Stimulated activated CD8-positive, alpha-beta memory T cell treated with anti-CD3 and anti-CD28 coated beads, Interleukin-7, amount 100 ng/mL, for 24 hours (primary cell): ENCODE measurements around the gene CRLF1.

ENCODE experiments used
- DNase-seq: peaks from one replicate; pipeline ENCODE4 v3.0.0-alpha.2; 2020; ENCODE audit warnings: low read depth

Gene CRLF1

GRCh38 chr19:18636183-18636968 lies 29.8 kb upstream of the CRLF1 start:
- peak; percentile 99 for DNase-seq

DNA sequence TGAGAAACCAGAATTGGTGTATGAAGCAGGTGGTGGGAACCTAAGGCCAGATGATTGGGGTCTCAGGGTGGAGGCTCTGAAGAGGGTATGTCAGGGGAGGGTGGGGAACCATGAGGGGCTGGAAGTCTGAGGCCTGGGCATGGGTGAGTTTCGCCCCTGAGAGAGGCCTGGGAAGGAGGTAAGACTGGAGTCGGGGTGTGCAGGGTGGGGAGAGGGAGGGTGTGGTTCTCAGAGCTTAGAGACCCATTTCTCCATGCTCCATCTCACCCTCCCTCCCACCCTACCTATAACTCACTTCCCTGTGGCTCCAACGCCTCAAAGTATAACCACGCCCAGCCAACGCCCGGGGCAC lies 29.2 kb upstream of the CRLF1 start:
- DNase-seq, result no peak

GRCh38 chr19:18634612-18635297 lies 28.2 kb upstream of the CRLF1 start:
- no peak for DNase-seq

DNA sequence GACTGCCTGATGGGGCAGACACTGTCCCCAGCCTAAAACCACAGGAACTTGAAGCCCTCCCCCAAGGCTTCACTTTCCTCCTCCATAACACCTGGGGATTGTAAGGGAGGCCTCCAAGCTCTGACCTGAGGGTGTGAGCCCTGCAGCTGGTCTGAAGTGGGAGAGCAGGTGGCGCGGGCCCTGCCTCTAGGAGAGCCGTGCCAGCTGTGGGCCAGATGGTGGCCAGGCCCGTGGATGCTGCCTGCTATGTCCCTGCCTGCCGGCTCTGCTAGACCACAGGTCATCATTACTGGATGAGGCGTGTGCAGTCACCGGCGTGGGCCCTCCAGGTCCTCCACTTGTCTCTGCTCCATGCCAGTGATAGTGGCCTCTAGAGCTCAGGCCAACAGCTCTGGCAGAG lies 26.7 kb upstream of the CRLF1 start:
- DNase-seq, result no peak

DNA sequence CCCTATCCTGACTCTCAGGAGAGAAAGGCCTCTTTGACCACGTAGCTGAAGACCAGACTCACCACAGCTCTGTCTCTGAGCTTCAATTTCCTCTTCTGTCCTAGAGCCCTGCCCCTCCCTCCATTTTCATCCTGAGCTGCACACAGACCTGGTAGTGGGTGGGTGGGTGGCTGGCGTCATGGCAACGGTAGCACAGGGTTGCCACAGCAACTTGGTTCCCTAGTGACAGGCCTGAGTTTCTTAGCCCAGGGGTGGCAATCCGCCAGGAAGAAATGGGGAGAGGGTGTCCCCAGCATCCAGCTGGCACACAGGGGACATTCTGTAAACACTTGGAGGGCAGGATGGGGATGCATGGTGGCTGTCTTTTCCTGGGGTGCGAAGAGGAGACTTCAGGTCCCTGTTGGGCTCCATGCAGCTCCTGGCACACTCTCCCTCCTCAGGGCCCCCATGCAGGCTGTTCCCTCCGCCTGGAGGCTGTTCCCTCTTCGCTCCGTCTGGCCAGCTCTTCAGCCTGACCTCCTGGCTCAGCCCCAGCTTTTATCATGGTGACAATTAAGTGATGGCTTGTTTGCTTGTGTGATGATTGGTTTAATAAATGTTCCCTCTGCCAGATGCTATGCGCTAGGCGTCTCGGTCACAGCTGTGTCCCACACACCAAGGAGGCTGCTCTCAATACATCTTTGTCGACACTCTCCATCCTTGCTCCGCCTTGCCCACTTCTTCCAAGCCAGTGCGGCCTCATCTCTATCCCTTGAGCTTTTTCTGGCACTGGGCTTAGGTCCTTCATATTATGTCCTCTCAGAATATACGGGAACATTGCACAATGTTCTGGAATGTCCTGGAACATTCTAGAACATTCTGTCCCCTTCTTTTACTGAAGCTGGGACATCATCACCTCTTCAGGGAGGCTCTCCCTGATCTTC lies 22.8 kb upstream of the CRLF1 start:
- no peak for DNase-seq

- DNase-seq, result no peak
These were observed 20.3 kb upstream of the CRLF1 start for GRCh38 chr19:18626906-18627305.

- DNase-seq, result no peak
These were observed 14.3 kb upstream of the CRLF1 start for GRCh38 chr19:18620902-18621301.

- no peak for DNase-seq
These were observed 13.7 kb upstream of the CRLF1 start for GRCh38 chr19:18620311-18620710.

- DNase-seq, result no peak
These were observed 11.6 kb upstream of the CRLF1 start for GRCh38 chr19:18618236-18618635.

DNA sequence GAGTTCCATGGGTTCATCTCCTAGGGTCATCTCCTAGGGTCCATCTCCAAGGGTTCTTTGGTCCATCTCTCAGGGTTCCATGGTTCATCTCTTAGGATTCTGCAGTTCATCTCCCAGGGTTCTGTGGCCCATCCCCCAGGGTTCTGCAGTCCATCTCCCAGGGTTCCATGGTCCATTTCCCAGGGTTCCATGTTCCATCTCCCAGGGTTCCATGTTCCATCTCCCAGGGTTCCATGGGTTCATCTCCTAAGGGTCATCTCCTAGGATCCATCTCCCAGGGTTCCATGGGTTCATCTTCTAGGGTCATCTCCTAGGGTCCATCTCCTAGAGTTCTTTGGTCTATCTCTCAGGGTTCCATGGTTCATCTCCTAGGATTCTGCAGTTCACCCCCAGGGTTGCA lies 11.0 kb upstream of the CRLF1 start:
- DNase-seq, result no peak

- DNase-seq, result no peak
These were observed 9.4 kb upstream of the CRLF1 start for GRCh38 chr19:18616023-18616422.

DNA sequence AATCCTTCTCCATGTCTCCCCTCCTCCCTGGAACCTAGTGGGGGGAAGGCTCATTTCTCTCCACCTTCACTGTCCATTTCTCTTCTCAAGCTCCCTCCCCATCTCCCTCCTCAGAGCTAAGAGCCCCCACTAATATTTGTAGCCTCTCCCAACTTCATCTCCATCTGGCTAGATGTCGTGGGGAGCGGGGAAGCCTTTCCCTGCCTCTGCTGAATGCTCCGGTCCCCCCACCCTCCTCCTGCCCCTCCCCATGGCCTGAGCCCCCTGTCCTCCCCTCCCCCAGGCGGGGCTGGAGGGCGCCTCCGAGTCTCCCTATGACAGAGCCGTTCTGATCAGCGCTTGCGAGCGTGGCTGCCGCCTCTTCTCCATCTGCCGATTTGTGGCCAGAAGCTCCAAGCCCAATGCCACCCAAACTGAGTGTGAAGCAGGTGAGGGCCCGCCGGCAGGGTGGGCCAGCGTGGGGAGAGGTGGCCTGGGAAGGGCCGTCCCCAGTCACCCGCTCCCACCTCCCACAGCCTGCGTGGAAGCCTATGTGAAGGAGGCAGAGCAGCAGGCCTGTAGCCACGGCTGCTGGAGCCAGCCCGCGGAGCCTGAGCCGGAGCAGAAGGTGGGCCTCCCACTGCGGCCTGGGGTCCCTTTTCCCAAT lies 7.1 kb upstream of the CRLF1 start:
- DNase-seq, result no peak

- DNase-seq, result no peak
These were observed 6.4 kb upstream of the CRLF1 start, which contains the start of gene TMEM59L for GRCh38 chr19:18612772-18613588. TSS of gene TMEM59L (plus strand) at chr19:18612870. CDS start at chr19:18612959, 89 bp downstream.

DNA sequence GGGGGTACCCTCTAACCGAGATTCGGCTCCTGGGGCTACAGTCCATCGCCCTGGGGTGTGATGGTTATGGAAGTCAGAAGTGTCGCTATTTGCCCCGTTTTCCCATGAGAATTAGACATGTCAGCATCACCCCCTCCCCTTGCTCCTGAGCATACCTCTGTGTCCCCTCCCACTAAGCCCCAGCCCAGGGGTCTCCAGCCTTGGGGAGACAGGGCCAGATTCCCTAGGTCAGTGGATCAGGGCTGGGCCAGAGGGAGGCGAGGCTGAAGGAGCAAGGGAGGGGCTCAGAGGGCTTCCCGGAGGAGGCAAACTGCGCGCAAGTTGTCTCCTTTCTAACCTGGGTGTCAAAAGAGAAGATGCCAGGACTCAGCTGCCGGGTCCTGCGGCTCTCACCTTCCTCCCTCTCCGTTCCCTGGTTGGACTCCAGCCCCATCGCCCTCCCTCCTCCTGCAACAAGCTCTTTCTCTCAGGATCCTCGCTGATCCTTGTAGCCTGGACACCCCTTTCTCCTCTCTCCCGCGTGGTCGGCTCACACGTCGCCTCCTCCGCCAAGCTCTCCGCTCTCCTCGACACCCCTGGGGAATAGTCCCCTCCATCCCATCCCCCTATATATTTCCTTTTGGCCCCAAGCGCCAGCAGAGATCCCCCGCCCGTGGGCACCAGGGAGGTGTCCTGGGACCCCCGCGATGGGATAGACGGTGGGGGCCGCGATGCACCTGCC lies 5.6 kb upstream of the CRLF1 start:
- DNase-seq, result no peak

- no peak for DNase-seq
These were observed 4.9 kb upstream of the CRLF1 start for GRCh38 chr19:18611327-18612050.

DNA sequence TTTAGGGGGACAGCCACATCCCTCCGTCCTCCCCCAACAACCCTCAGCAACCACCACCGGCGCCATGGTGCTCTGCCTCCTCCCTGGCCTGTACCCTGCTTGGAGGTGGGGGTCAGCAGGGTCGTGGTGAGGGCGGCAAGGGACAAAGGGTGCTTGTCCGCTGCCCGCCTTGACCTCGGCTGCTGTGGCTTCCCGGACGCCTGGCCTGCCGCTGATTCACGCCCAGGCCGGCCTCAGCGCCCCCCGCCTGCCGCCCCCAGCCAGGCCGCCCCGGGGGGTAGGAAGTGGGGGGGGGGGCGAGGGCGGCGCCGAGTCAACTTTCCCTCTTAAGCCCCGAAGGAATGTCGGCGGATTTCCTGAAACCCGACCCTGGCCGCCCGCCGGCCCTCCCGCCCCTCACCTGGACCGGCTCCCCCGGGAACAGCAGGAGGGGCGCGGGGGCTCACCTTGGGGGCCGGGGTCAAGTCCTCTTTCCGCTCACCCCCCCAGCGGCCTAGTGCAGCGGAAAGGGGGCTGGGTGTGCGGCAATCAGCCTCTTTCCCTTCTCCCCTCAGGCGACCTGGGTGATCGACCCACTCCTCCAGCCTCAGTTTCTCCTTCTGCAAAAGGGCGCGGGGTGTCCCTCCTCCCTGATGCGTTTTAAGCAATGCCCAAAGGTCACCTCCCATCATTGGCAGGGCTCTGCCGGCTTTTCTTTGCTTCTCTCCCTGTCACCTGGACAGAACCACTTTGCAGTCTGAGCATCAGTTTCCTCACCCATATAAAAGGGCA lies 4.1 kb upstream of the CRLF1 start:
- no peak for DNase-seq

- DNase-seq, result no peak
These were observed 3.6 kb upstream of the CRLF1 start for GRCh38 chr19:18610245-18610555.

- DNase-seq, result no peak
These were observed 3.1 kb upstream of the CRLF1 start for GRCh38 chr19:18609717-18610051.
